Left renal cortex interstitium (tissue), 4 donors: ENCODE measurements around the gene MFSD2B. TPM values are rescaled to one million over a fixed set of nuclear protein-coding genes. Genes with fewer than 3 reads are reported as not detected.
"Not testable (repeated sequence)": the region's sequence is repeated elsewhere in the genome, so short reads cannot be mapped to it uniquely, and the experiment has no call there.

Source experiments
- DNase-seq, 4 donors: peaks; one replicate each; pipeline ENCODE4 v3.0.0-alpha.2; 2013; ENCODE audit warnings: low read depth in 4 of 4, low spot score in 2 of 4, missing footprints in 1 of 4
- polyA plus RNA-seq, 4 donors: library from polyadenylated mRNA; unstranded; fragments of 120-200 nt; gene quantifications; one replicate each; pipeline ENCODE4 v1.2.1, GENCODE V29; 2013; ENCODE audit not compliant: insufficient read length in 4 of 4

The MFSD2B gene
- 1 to 10 TPM; 2.9 to 3.9 (median 3.7) TPM for polyA plus RNA-seq

DNA sequence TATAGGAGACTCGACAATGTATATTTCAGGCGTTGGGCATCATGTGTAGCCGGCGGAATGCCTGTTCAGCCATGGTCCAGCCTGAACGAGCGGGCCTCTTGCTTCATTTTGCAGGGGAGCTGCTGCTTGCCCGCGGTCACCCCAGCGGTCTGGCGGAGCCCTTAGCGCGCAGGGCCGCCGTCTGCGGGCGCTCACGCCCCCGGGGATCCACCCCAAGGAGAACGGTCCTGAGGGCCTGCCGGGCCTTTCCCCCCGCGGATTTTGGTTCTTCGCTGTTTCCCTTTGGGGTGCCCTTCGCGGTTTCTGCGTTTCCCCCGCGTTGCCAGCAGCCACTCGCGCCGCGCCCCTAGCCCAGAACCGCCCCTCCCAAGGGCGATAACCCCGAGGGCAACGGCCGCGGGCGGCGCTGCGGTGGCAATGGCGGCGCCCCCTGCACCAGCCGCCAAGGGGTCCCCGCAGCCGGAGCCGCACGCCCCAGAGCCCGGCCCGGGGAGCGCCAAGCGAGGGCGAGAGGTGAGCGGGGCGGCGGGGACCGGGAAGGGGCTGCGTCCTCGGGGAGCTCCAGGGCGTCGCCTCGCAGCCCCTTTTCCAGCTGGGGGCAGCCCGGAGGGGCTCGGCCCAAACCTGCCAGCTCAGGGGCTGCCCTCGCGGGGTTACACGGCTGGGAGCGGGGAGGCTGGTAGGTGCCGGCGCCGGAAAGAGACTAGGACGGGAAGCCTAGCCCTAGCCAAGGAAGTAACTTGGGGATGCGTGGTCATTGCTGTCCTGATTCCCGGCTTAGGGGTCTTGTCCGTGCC lies at the start of gene MFSD2B:
Gene MFSD2B (plus strand): TSS at position 406 of the 797 bp plus-strand sequence. CDS start 12 bp downstream, at position 418.
- DNase-seq, result no peak

DNA sequence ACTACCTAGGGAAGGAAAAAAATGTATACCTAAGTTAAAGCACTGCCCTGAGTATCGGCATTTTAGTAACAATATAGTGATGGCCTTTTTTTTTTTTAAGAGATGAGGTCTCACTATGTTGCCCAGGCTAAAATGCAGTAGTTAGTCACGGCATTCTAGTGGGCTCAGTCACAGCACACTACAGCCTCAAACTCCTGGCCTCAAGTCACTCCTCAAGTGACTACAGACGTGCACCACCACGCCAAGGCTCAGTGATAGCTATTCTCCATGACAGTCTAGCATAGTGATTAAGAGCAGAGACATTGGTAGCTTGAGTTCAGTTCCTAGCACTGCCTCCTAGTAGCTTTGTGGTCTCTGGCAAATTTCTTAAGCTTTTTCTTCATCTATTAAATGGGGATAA lies 42.0 kb upstream of the MFSD2B start:
- DNase-seq, result no peak

DNA sequence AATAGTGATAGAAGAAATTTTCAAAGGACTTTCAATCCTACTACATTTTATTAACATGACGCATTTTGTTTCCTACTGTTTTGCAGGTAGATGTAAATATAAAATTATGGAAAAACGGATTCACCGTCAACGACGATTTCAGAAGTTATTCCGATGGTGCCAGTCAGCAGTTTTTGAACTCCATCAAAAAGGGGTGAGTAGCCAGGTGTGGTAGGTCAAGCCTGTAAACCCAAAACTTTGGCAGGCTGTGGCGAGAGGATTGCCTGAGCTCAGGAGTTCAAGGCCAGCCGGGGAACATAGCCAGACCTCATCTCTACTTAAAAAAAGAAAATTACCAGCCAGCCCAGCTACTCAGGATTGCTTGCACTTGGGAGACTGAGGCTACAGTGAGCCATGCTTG lies 33.0 kb upstream of the MFSD2B start:
- DNase-seq, result no peak

GRCh38 chr2:23988371-23988770 lies 21.5 kb upstream of the MFSD2B start:
- no peak for DNase-seq

DNA sequence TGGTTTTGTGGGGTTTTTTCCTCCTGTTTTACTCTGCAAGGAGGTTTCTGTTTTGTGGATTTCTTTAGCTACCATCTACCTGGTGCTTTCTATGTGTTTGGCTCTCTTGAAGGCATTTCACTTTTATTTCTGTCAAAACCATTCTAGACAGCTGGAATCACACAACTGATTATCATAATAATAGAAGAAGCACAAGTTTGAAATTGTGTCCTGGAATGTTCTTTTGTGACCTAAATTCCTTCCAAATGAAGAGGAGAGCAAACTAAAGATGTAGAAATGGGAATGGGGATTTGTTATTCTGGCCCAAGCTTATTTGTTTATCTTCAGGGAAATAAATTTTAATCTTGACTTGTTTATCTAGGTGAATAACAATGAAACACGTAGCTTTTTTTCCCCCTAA lies 17.0 kb upstream of the MFSD2B start:
- no peak for DNase-seq

- no peak for DNase-seq
Observed at GRCh38 chr2:23993736-23994269, 16.1 kb upstream of the MFSD2B start.

- DNase-seq, result no peak
Observed at GRCh38 chr2:23994567-23994966, 15.3 kb upstream of the MFSD2B start.

- no peak for DNase-seq
Observed at GRCh38 chr2:24007693-24008092, 2.2 kb upstream of the MFSD2B start.

DNA sequence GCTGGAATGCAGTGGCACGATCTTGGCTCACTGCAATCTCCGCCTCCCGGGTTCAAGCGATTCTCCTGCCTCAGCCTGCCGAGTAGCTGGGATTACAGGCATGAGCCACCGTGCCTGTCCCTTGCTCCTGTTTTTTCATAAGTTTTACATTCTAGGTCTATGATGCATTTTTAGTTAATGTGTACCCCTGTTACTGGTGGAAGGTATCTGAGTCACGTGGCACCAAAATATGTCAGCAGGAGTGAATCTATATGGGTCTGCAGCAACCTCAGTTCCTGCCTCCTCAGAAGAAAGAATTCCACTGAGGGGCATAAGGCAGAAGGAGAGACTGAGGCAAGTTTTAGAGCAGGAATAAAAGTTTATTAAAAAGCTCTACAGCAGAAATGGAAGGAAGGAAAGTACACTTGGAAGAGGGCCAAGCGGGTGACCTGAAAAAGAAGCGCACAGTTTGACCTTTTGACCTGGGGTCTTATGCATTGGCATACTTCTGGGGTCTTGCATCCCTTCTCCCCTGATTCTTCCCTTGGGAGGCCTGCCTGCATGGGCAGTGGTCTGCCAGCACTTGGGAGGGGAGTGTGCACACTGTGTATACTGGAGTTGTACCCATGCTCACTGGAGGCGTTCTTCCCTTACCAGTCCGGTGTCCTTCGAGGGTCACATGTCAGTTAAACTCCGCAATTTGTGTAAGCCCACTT lies 1.1 kb upstream of the MFSD2B start:
- no peak for DNase-seq

GRCh38 chr2:24009367-24009679 lies 562 bp upstream of the MFSD2B start:
- DNase-seq, result no peak

- no peak for DNase-seq
Observed at GRCh38 chr2:24010477-24011249, 778 bp downstream of the MFSD2B start.

DNA sequence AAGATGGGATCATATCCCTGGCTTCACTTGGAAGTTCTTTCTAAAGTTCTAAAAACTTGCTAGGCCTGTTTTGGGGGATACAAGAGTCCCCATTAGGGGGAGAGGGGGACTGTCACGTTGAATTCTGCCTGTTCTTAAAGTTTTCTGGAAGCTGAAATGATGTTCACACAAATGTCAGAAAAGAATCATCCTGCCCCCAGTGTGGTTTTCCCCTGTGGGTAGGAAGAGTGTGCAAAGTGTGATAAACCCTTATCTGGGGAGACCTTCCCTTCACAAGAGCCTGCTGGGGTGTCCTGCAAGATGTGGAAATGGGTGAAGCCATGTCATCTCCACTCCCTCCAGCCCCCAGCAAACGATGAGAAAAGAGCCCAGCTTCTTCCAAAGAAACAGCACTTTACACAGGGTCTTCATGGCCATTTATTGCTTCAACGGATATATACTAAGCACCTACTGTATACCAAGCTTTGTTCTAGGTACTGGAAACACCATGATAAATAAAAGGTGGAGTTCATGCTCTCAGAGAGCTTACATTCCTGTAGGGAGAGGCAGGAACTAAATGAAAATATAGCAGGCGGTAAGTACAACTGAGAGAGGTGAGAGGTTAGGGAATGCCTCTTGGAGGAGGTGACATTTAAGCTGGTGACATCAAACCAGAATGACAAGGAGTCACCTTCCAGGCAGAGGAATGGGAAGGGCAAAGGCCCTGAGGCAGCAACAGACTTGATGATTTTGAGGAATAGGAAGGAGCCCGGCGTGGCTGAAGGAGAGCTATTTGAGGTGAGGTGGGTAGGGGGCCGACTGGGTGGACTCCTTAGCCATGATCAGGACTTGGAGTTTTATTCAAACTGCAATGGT lies 1.6 kb downstream of the MFSD2B start:
- no peak for DNase-seq

GRCh38 chr2:24012521-24013188 lies 2.8 kb downstream of the MFSD2B start:
- no peak for DNase-seq

- not testable (repeated sequence) for DNase-seq
Observed at GRCh38 chr2:24014902-24015301, 5.0 kb downstream of the MFSD2B start.

- DNase-seq, result no peak
Observed at GRCh38 chr2:24015562-24016375, 5.9 kb downstream of the MFSD2B start.

- DNase-seq, result no peak
Observed at GRCh38 chr2:24016376-24016761, 6.5 kb downstream of the MFSD2B start.

- no peak for DNase-seq
Observed at GRCh38 chr2:24016853-24017703, 7.2 kb downstream of the MFSD2B start.

DNA sequence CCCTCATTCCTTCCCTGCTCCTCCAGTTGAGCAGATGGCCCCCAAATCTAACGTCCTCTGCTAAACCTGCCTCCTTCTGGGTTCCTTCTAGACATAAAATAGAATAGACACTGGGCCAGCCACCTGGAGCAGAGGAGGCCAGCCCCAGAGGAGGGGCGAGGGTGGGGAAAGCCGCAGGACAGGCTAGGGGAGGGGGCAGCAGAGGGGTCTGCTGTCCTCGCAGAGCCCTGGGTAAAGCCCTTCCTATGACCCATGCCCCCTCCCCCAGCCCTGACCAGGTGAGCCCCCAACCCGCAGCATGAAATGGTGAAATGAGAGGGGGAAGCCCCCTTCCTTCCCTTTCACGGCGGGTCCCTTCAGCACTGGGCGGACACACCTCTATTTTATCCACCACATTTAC lies 7.8 kb downstream of the MFSD2B start:
- no peak for DNase-seq
